Neural crest cell (in vitro differentiated cells): Measurements from ENCODE around the gene OSER1. TPM values are rescaled to one million over a fixed set of nuclear protein-coding genes. Genes with fewer than 3 reads are reported as not detected.
"Not testable (repeated sequence)": the region's sequence is repeated elsewhere in the genome, so short reads cannot be mapped to it uniquely, and the experiment has no call there.

Source experiments
- DNase-seq: peaks from one replicate; pipeline ENCODE4 v3.0.0; 2021; ENCODE audit warnings: low read depth, mixed read lengths, low spot score
- H3K27ac Mint-ChIP-seq: one replicate; pipeline ENCODE4 v1.8.0; 2021; ENCODE audit warnings: mild to moderate bottlenecking, mixed read lengths; ENCODE audit not compliant: unreplicated experiment
- H3K27me3 Mint-ChIP-seq: 2 replicates; pipeline ENCODE4 v1.8.0; 2021; ENCODE audit warnings: low read depth, mild to moderate bottlenecking, mixed read lengths
- H3K36me3 Mint-ChIP-seq: 2 replicates; pipeline ENCODE4 v1.8.0; 2021; ENCODE audit warnings: low read depth, mild to moderate bottlenecking, mixed read lengths
- H3K4me1 Mint-ChIP-seq: 2 replicates; pipeline ENCODE4 v1.8.0; 2021; ENCODE audit warnings: mixed read lengths
- H3K4me3 Mint-ChIP-seq: one replicate; pipeline ENCODE4 v1.8.0; 2021; ENCODE audit warnings: mild to moderate bottlenecking, mixed read lengths
- H3K9me3 Mint-ChIP-seq: 2 replicates; pipeline ENCODE4 v1.8.0; 2021; ENCODE audit warnings: mixed read lengths
- CTCF ChIP-seq: fragments of 200-600 bp; sonication (generic); conservative IDR thresholded peaks from 2 replicates; pipeline ENCODE4 v1.5.0; 2021; ENCODE audit warnings: antibody characterized with exemption, mild to moderate bottlenecking
- total RNA-seq: library from RNA; stranded (reverse); gene quantifications from 2 replicates; pipeline ENCODE4 v1.2.1, GENCODE V29; 2021

Gene OSER1
- total RNA-seq, 1 donor from 2014 or later: 26.6 TPM

- peaks cover 17% of the 10 kb centered on the region for H3K4me1 Mint-ChIP-seq
Measured at GRCh38 chr20:44190197-44190852, 20.2 kb downstream of the OSER1 start.

GRCh38 chr20:44188752-44189151 lies 21.8 kb downstream of the OSER1 start:
- no peak for DNase-seq

More at GRCh38 chr20:44190197-44190852, 20.2 kb downstream of the OSER1 start:
- not testable (repeated sequence) for H3K27ac Mint-ChIP-seq, H3K9me3 Mint-ChIP-seq, H3K4me3 Mint-ChIP-seq, H3K36me3 Mint-ChIP-seq
- DNase-seq: peak; percentile 69
- peak; percentile 92 for TF ChIP-seq CTCF
- H3K27me3 Mint-ChIP-seq: peaks cover 13% of the 10 kb centered on the region

GRCh38 chr20:44187772-44188709 lies 22.5 kb downstream of the OSER1 start:
- no peaks in the 10 kb centered on the region for H3K36me3 Mint-ChIP-seq
- peaks cover 17% of the 10 kb centered on the region for H3K4me1 Mint-ChIP-seq
- H3K9me3 Mint-ChIP-seq: no peaks in the 10 kb centered on the region
- H3K27me3 Mint-ChIP-seq: peaks cover 13% of the 10 kb centered on the region
- no peak for DNase-seq
- H3K27ac Mint-ChIP-seq: peak overlapping the region; percentile 11
- H3K4me3 Mint-ChIP-seq: peak overlapping the region; percentile 71
- TF ChIP-seq CTCF: no peak

More at GRCh38 chr20:44188752-44189151, 21.8 kb downstream of the OSER1 start:
- Mint-ChIP-seq H3K36me3 (no peaks in the 10 kb centered on the region), H3K9me3 (no peaks in the 10 kb centered on the region), H3K27me3 (peaks cover 13% of the 10 kb centered on the region), H3K4me1 (peaks cover 17% of the 10 kb centered on the region), H3K27ac (peak overlapping the region; percentile 60), H3K4me3 (no peak overlapping the region)
- no peak for TF ChIP-seq CTCF

- H3K4me1 Mint-ChIP-seq: peaks cover 17% of the 10 kb centered on the region
- no peak for TF ChIP-seq CTCF
- H3K9me3 Mint-ChIP-seq: no peaks in the 10 kb centered on the region
- H3K36me3 Mint-ChIP-seq: no peaks in the 10 kb centered on the region
- H3K4me3 Mint-ChIP-seq: peak within 1 kb of the TSS; percentile 71
- peak; percentile 8 for DNase-seq
- H3K27me3 Mint-ChIP-seq: peaks cover 13% of the 10 kb centered on the region
- peak within 1 kb of the TSS; percentile 11 for H3K27ac Mint-ChIP-seq
Measured at GRCh38 chr20:44187054-44187771, 23.4 kb downstream of the OSER1 start, which contains the start of gene JPH2. Gene JPH2, minus strand, starts transcription at chr20:44187188. Its CDS starts 483 bp downstream, at chr20:44186705.

GRCh38 chr20:44186674-44187053 lies 23.9 kb downstream of the OSER1 start:
- Mint-ChIP-seq H3K27ac (no peak overlapping the region), H3K9me3 (no peaks in the 10 kb centered on the region)
- no peak for TF ChIP-seq CTCF

More at GRCh38 chr20:44186674-44187053, 23.9 kb downstream of the OSER1 start:
- DNase-seq: no peak
- Mint-ChIP-seq H3K27me3 (peaks cover 13% of the 10 kb centered on the region), H3K36me3 (no peaks in the 10 kb centered on the region), H3K4me3 (peak overlapping the region; percentile 71), H3K4me1 (peaks cover 20% of the 10 kb centered on the region)
